Dermis blood vessel endothelial cell (primary cell): ENCODE measurements around the gene TRPM1. TPM values are rescaled to one million over a fixed set of nuclear protein-coding genes. Genes with fewer than 3 reads are reported as not detected.
A peak's percentile ranks its signal among the peaks of the same experiment; 100 is the strongest.

Source experiments
- DNase-seq: peaks from one replicate; pipeline ENCODE4 v3.0.0; 2010
- total RNA-seq: library from RNA; depleted of rRNA; stranded (reverse); fragments of >200 nt; gene quantifications from 2 replicates; pipeline ENCODE4 v1.2.3, GENCODE V29; 2014

The TRPM1 gene
- total RNA-seq, 1 donor from 2014 or later, result 1.9 TPM

GRCh38 chr15:31047437-31047836, 54.1 kb downstream of the TRPM1 start:
- no peak for DNase-seq

DNA sequence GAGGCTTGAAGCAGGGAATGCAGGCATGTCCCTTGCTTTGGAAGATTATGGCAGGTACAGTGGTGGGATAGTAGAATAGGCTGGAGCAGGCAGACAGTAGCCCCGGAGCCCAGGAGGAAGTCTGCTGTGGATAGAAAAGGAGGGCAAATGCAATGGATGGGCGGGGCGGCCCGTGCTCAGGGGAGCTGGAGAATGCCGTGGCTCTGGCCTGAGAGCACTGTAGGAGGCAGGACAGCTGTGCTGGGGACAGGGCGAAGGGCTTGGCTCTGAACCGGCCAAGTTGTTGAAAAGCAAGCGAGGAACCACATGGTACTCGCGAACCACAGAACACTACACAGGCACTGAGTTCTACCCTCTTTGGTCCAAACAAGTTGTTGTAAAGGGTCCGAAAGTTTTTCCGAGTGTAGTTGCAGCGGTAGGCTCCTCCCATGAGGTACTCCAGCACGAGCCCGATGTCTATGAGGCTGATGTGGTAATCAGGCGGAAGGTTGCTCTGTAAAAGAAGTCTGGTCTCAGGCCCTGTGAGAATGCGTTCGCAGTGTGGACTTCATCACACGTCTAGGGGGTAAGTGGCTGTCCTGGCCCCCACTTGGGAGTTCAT, 54.7 kb downstream of the TRPM1 start:
- DNase-seq, result no peak

DNA sequence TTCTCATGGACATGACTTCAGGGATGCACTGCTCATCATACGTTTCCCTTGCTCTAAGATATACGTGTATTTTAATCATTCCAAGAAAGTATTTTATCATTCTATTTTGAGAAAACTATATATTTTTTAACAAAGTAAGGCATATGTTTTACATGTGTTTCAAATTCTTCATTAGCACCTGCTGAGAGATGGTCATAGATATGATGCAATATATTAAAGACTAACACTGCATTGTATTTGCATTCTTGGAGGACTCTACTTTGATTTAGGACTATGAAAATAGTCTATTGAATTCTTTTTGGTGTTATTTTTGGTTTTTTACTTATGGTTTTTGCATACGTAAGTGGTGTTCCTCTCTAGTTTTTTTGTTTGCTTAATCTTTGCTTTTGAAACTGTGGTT, 55.9 kb downstream of the TRPM1 start:
- DNase-seq, result no peak

- DNase-seq, result no peak
Measured at GRCh38 chr15:31042751-31043150, 58.8 kb downstream of the TRPM1 start.

GRCh38 chr15:31041610-31042009, 59.9 kb downstream of the TRPM1 start:
- DNase-seq, result no peak

- DNase-seq, result no peak
Measured at GRCh38 chr15:31040611-31041010, 60.9 kb downstream of the TRPM1 start.

GRCh38 chr15:31039961-31040360, 61.6 kb downstream of the TRPM1 start:
- no peak for DNase-seq

- no peak for DNase-seq
Measured at GRCh38 chr15:31037731-31038477, 63.6 kb downstream of the TRPM1 start.

GRCh38 chr15:31036783-31037182, 64.7 kb downstream of the TRPM1 start:
- DNase-seq, result no peak

DNA sequence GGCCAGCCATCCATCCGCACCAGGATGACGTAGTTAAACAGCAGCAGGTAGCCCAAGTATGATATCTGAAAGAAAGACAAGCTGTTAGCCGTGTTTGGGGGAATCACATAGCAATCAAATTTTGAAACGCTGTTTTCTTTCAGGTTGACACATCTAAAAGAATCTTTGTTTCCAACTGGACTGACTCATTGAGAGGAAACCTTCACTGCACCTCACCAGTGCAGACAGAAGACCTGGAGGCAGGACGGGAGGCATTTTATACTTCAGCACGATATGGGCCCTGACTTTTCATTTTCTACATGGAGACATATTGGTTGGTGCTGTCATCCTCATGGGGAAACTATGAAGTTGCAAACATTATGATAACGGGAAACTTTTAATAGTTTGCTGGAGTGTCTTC, 65.9 kb downstream of the TRPM1 start:
- DNase-seq, result peak; percentile 14

DNA sequence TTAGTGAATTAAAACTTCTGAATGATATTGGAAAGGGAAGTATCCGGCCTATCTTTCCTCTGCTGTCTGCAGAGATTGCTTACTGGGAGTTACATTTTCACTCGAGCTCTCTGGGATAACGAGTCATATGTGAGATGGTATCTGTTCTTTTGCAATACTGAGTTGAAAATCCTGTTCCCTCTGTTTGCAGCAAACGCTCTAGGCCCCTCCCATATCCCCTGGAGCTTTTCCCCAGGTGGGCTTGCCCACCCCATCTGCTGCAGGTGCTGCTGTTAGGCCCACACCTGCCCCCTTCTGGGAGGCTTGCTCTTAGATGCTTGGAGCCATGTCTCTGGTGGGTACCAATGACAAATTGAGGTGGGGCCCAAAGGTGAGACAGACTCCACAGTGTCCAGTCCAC, 67.4 kb downstream of the TRPM1 start:
- DNase-seq, result peak; percentile 17

- peak; percentile 93 for DNase-seq
Measured at GRCh38 chr15:31032961-31033371, 68.6 kb downstream of the TRPM1 start.

DNA sequence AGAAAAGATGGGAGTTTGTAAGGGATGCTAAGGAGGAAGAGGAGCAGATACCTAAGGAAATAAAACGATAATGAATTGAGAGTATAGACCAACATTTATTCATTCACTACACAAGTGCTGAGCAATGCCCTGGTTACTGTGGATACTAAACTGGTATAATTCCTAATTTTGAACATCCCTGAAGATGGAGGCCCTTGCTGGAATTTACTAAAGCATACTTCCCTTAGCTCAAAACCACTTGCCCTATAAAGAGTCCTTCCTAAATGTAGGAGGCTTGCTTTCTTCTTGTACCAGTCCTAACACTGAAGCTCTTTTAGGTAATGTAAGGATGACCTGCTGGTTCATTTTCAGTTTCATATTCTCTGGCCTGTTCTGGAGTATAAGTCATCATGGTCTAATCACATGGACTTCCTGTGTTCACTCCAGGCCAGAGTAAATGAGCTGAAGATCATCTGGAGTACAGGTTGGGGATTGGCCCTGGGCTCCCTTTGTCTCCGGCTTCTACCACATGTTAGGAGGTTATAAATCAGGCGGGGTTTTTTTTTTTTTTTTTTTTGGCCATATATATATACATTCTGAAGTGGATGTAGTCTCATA, 70.0 kb downstream of the TRPM1 start:
- peak; percentile 91 for DNase-seq

- peak; percentile 74 for DNase-seq
Measured at GRCh38 chr15:31027910-31028578, 73.5 kb downstream of the TRPM1 start.

- DNase-seq, result no peak
Measured at GRCh38 chr15:31025996-31026395, 75.5 kb downstream of the TRPM1 start.

- DNase-seq, result peak; percentile 32
Measured at GRCh38 chr15:31024979-31025378, 76.5 kb downstream of the TRPM1 start.

DNA sequence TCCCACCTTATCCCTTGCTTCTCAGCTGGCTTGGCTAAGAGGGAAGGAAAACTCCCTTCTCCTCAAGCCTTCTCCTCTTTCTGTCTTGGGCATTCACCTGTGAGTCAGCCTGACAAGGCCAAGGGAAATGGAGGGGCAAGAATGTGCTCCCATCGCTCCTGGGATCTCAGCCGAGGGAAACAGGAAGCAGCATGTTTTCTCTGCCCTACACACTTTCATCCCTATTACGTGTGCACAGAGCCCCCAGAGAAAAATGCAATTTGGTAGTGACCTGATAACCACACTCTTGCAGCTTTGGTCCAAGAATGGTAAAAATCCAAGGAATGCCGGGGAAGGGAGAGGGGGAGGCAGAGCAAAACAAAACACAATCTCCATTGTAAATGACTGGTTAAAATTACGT, 77.2 kb downstream of the TRPM1 start:
- DNase-seq, result peak; percentile 98

- peak; percentile 40 for DNase-seq
Measured at GRCh38 chr15:31023841-31024240, 77.7 kb downstream of the TRPM1 start.

- DNase-seq, result no peak
Measured at GRCh38 chr15:31021067-31021665, 80.4 kb downstream of the TRPM1 start.

DNA sequence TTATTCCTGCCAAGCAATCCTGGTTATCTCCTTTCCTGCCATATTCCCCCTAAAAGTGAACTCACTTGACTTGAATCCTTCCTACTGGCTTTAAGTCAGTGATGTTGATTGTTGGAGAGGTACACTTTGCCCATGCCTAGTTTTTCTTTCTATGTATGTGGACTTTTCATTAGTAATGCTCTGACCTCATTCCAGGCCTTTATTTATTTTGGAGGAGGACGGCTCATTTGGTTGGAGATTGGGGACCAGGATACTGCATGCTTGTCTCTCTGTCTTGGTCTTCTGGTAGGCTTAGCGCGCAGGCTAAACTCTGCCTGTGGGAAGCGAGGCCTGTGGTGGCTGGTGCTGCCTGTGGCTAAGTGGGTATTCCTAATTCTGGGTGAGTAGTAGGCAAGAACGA, 81.0 kb downstream of the TRPM1 start:
- DNase-seq, result no peak

DNA sequence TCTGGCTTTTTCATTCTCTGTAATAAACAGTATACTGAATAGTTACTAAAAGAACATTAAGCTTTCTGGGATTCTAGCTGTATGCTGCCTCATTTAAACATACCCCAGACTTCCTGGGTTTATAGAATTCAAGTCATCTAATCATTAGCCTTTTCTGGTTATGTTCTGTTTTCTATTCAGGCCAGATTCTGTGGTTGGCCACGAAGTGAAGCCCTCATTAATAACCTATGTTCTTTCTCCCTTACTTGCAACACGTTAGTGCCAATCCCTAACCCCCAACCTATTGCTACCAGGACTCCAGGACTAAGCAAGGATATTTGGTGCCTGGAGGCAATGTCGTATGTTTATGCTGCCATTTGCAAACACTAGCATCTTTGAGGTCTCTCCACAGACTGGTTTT, 81.5 kb downstream of the TRPM1 start:
- no peak for DNase-seq

DNA sequence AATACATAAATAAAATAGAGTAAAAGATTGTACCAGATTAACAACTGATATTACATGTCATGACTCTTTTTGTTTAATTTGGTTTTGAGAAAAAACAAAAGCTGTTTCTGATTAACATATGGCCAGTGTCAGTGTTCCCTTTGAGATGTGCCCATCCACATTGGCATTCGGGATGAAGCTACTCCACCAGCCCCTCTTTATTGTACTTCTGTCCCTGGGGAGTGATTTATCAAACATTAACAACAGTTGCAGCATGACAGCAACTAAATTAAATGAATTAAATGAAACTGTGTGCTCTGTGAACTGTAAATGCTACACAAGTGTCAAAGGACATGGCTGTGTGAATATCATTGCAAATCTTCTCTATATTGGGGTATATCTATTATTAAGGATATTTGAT, 84.2 kb downstream of the TRPM1 start:
- no peak for DNase-seq

GRCh38 chr15:31016446-31016915, 85.0 kb downstream of the TRPM1 start:
- peak; percentile 19 for DNase-seq
